H1 (cell line): Measurements from ENCODE around the gene ARRDC2. TPM values are rescaled to one million over a fixed set of nuclear protein-coding genes. Genes with fewer than 3 reads are reported as not detected.

Experiments used
- CTCF ChIA-PET: fragments of 300-600 bp; sonication (Branson Sonifier 250); formaldehyde crosslinking; loops from one replicate; lab custom pipeline; 2021; ENCODE audit not compliant: partially characterized antibody; lab: Charles Lee
- POLR2A ChIA-PET: fragments of 300-600 bp; sonication (Branson Sonifier 250); formaldehyde crosslinking; loops from one replicate; lab custom pipeline; 2021; ENCODE audit warnings: inconsistent platforms; ENCODE audit not compliant: partially characterized antibody; lab: Charles Lee
- DNase-seq, 2 experiments: peaks; one replicate each; pipeline versions ENCODE4 v3.0.0 to v3.0.0-alpha.2; 2010 to 2022; ENCODE audit warnings: low spot score in 2 of 2, low read depth in 1 of 2, mixed read lengths in 1 of 2
- FAIRE-seq: peaks from 2 replicates; lab custom pipeline; 2011; peaks lifted over from hg19 to GRCh38; lab: Jason Lieb, UNC
- H2AFZ ChIP-seq: 2 replicates; pipeline ENCODE4 v1.8.1; 2012; ENCODE audit warnings: low read length, inconsistent platforms
- H2AK5ac ChIP-seq: 2 replicates; pipeline ENCODE4 v1.6.1; 2013; ENCODE audit warnings: low read depth, low read length
- H2BK120ac ChIP-seq: replicated peaks from 2 replicates; pipeline ENCODE3; 2013; ENCODE audit warnings: low read depth, low read length, inconsistent platforms
- H2BK12ac ChIP-seq: 2 replicates; pipeline ENCODE4 v1.6.1; 2013; ENCODE audit warnings: low read depth, low read length
- H2BK15ac ChIP-seq: 2 replicates; pipeline ENCODE4 v1.6.1; 2013; ENCODE audit warnings: low read length
- H2BK20ac ChIP-seq: 2 replicates; pipeline ENCODE4 v1.6.1; 2013; ENCODE audit warnings: low read length
- H2BK5ac ChIP-seq: 2 replicates; pipeline ENCODE4 v1.6.1; 2013; ENCODE audit warnings: low read depth, low read length
- H3K14ac ChIP-seq: 2 replicates; pipeline ENCODE4 v1.6.1; 2013; ENCODE audit warnings: inconsistent platforms; ENCODE audit not compliant: insufficient read length
- H3K18ac ChIP-seq: 2 replicates; pipeline ENCODE4 v1.6.1; 2013; ENCODE audit warnings: low read length; ENCODE audit errors: extremely low read depth
- H3K23ac ChIP-seq: 2 replicates; pipeline ENCODE4 v1.6.1; 2013; ENCODE audit warnings: inconsistent platforms; ENCODE audit not compliant: insufficient read length
- H3K23me2 ChIP-seq: 2 replicates; pipeline ENCODE4 v1.6.1; 2013; ENCODE audit warnings: low read depth, low read length
- H3K27ac ChIP-seq: 2 replicates; pipeline ENCODE4 v1.6.1; 2011; ENCODE audit warnings: low read depth, low read length, inconsistent platforms
- H3K27me3 ChIP-seq, 4 experiments: replicated peaks in 1 of 4; 1 replicate in 1 of 4; 2 replicates in 3 of 4; pipeline versions ENCODE4 v1.6.1 to v1.8.1; 2011 to 2013; ENCODE audit warnings: low read length in 3 of 4, mild to moderate bottlenecking in 3 of 4, inconsistent platforms in 2 of 4, mixed read lengths in 2 of 4, moderate library complexity in 1 of 4; ENCODE audit not compliant: control insufficient read depth in 3 of 4, insufficient read depth in 3 of 4; ENCODE audit errors: extremely low read depth in 1 of 4
- H3K36me3 ChIP-seq, 4 experiments: 2 replicates each; pipeline versions ENCODE4 v1.6.1 to v1.8.1; 2011 to 2013; ENCODE audit warnings: mild to moderate bottlenecking in 4 of 4, low read length in 3 of 4, moderate library complexity in 2 of 4, control low read depth in 1 of 4, inconsistent platforms in 1 of 4; ENCODE audit not compliant: insufficient read depth in 4 of 4, control insufficient read depth in 2 of 4
- H3K4ac ChIP-seq: replicated peaks from 2 replicates; pipeline ENCODE3; 2013; ENCODE audit warnings: low read length, low read depth, mixed read lengths, inconsistent platforms; ENCODE audit not compliant: insufficient read length
- H3K4me1 ChIP-seq, 4 experiments: replicated peaks in 1 of 4; 1 replicate in 1 of 4; 2 replicates in 3 of 4; pipeline versions ENCODE4 v1.6.1 to v1.8.1; 2011 to 2013; ENCODE audit warnings: low read length in 3 of 4, inconsistent platforms in 2 of 4, mixed read lengths in 1 of 4; ENCODE audit not compliant: insufficient read depth in 4 of 4, control insufficient read depth in 3 of 4
- H3K4me2 ChIP-seq, 2 experiments: 2 replicates each; pipeline versions ENCODE4 v1.6.1 to v1.8.1; 2011 to 2013; ENCODE audit warnings: low read depth in 2 of 2, low read length in 2 of 2, control low read depth in 1 of 2, inconsistent platforms in 1 of 2, mild to moderate bottlenecking in 1 of 2; ENCODE audit not compliant: insufficient read depth in 1 of 2
- H3K4me3 ChIP-seq, 4 experiments: fragments of 200-600, 300-600 bp in 1 of 4; sonication (generic), shearing (Covaris generic), sonication (Bioruptor Twin) in 1 of 4; 2 replicates each; pipeline versions ENCODE4 v1.5.1 to v1.8.1; 2011 to 2016; ENCODE audit warnings: low read length in 4 of 4, low read depth in 3 of 4, control low read depth in 2 of 4, inconsistent platforms in 2 of 4, mild to moderate bottlenecking in 2 of 4, mixed read lengths in 1 of 4, moderate library complexity in 1 of 4; ENCODE audit not compliant: insufficient read depth in 2 of 4; ENCODE audit errors: extremely low read depth in 1 of 4
- H3K56ac ChIP-seq: replicated peaks from 2 replicates; pipeline ENCODE3; 2013; ENCODE audit warnings: low read depth, mild to moderate bottlenecking, mixed read lengths, low read length, inconsistent platforms; ENCODE audit not compliant: insufficient read length
- H3K79me1 ChIP-seq: 2 replicates; pipeline ENCODE4 v1.6.1; 2013; ENCODE audit warnings: low read depth, low read length, control low read depth
- H3K79me2 ChIP-seq, 2 experiments: 2 replicates each; pipeline versions ENCODE4 v1.6.1 to v1.8.1; 2012 to 2013; ENCODE audit warnings: low read length in 2 of 2, mild to moderate bottlenecking in 2 of 2, inconsistent platforms in 1 of 2; ENCODE audit not compliant: insufficient read depth in 2 of 2, control insufficient read depth in 1 of 2
- H3K9ac ChIP-seq, 4 experiments: replicated peaks in 1 of 4; 1 replicate in 1 of 4; 2 replicates in 3 of 4; pipeline versions ENCODE4 v1.6.1 to v1.8.1; 2011 to 2013; ENCODE audit warnings: low read depth in 3 of 4, low read length in 3 of 4, control low read depth in 2 of 4, mild to moderate bottlenecking in 2 of 4, moderate library complexity in 2 of 4, inconsistent platforms in 1 of 4; ENCODE audit errors: extremely low read depth in 1 of 4
- H3K9me3 ChIP-seq, 2 experiments: 2 replicates each; pipeline versions ENCODE4 v1.6.1 to v1.8.1; 2012 to 2013; ENCODE audit warnings: mild to moderate bottlenecking in 2 of 2, moderate library complexity in 2 of 2, control low read depth in 1 of 2, inconsistent platforms in 1 of 2, low read depth in 1 of 2, low read length in 1 of 2, mixed read lengths in 1 of 2; ENCODE audit not compliant: insufficient read depth in 2 of 2
- H4K20me1 ChIP-seq, 2 experiments: replicated peaks in 1 of 2; 2 replicates each; pipeline versions ENCODE3 to v1.8.1; 2011 to 2013; ENCODE audit warnings: inconsistent platforms in 2 of 2, low read length in 2 of 2, mild to moderate bottlenecking in 1 of 2; ENCODE audit not compliant: insufficient read depth in 2 of 2, control insufficient read depth in 1 of 2
- H4K5ac ChIP-seq: 2 replicates; pipeline ENCODE4 v1.6.1; 2013; ENCODE audit warnings: low read length, low read depth, mixed read lengths, inconsistent platforms; ENCODE audit not compliant: insufficient read length
- H4K8ac ChIP-seq: 2 replicates; pipeline ENCODE4 v1.8.0; 2013; ENCODE audit warnings: mild to moderate bottlenecking, moderate library complexity, low read length, inconsistent platforms; ENCODE audit not compliant: insufficient read depth; ENCODE audit errors: extremely low read depth
- H4K91ac ChIP-seq: replicated peaks from 2 replicates; pipeline ENCODE3; 2013; ENCODE audit warnings: low read length, mixed read lengths, inconsistent platforms; ENCODE audit not compliant: insufficient read length
- EGR1 ChIP-seq: IDR thresholded peaks from 2 replicates; pipeline ENCODE4 v1.6.1; 2011; ENCODE audit warnings: low read depth, low read length, borderline replicate concordance
- HDAC6 ChIP-seq: IDR thresholded peaks from one replicate; pipeline ENCODE4 v1.7.1; 2012; ENCODE audit warnings: low read depth, mild to moderate bottlenecking, inconsistent platforms, low read length, moderate library complexity
- KDM1A ChIP-seq: fragments of 200-600, 300-600 bp; sonication (generic); IDR thresholded peaks from 2 replicates; pipeline ENCODE4 v1.7.1; 2016; ENCODE audit warnings: mild to moderate bottlenecking, low read length, borderline replicate concordance
- KDM4A ChIP-seq: IDR thresholded peaks from one replicate; pipeline ENCODE4 v1.7.1; 2012; ENCODE audit warnings: low read depth, mild to moderate bottlenecking, moderate library complexity, low read length, inconsistent platforms; ENCODE audit not compliant: severe bottlenecking
- KDM5A ChIP-seq: fragments of 200-600 bp; IDR thresholded peaks from 2 replicates; pipeline ENCODE4 v1.7.1; 2012; ENCODE audit warnings: mild to moderate bottlenecking, low read length, inconsistent platforms, mixed read lengths
- POLR2A ChIP-seq, 2 experiments: IDR thresholded peaks; 1 replicate in 1 of 2; 2 replicates in 1 of 2; pipeline ENCODE4 v1.6.1; 2011; ENCODE audit warnings: low read depth in 2 of 2, low read length in 2 of 2, mild to moderate bottlenecking in 2 of 2; ENCODE audit errors: control extremely low read depth in 1 of 2
- POLR2AphosphoS5 ChIP-seq: IDR thresholded peaks from 2 replicates; pipeline ENCODE4 v1.6.1; 2011; ENCODE audit warnings: low read depth, low read length
- RAD21 ChIP-seq, 2 experiments: IDR thresholded peaks in 1 of 2; conservative IDR thresholded peaks in 1 of 2; 2 replicates each; pipeline ENCODE4 v1.6.1; 2011; ENCODE audit warnings: low read depth in 2 of 2, low read length in 2 of 2, improper control_type of control experiment in 1 of 2, inconsistent platforms in 1 of 2, mild to moderate bottlenecking in 1 of 2, moderate library complexity in 1 of 2
- RFX5 ChIP-seq: IDR thresholded peaks from 2 replicates; pipeline ENCODE4 v1.6.1; 2011; ENCODE audit warnings: low read depth, low read length, improper control_type of control experiment, borderline replicate concordance
- SIRT6 ChIP-seq: IDR thresholded peaks from one replicate; pipeline ENCODE4 v1.7.1; 2012; ENCODE audit warnings: low read length, inconsistent platforms
- SUZ12 ChIP-seq: fragments of 200-600 bp; sonication (generic); IDR thresholded peaks from 2 replicates; pipeline ENCODE4 v1.6.1; 2012; ENCODE audit warnings: mild to moderate bottlenecking, inconsistent platforms, low read length, moderate library complexity, mixed read lengths
- TBP ChIP-seq: IDR thresholded peaks from 2 replicates; pipeline ENCODE4 v1.6.1; 2011; ENCODE audit warnings: low read depth, low read length, improper control_type of control experiment
- TEAD4 ChIP-seq: IDR thresholded peaks from 2 replicates; pipeline ENCODE4 v1.6.1; 2012; ENCODE audit warnings: low read depth, low read length, inconsistent platforms, mixed read lengths
- WGBS, 2 experiments: shearing (Covaris generic) in 1 of 2; methylation state at CpG; one replicate each; pipeline versions ENCODE4 v1.1.6 to v1.1.7; 2013 to 2015; ENCODE audit warnings: low lambda C conversion rate in 2 of 2, mixed read lengths in 2 of 2, inconsistent platforms in 1 of 2, low coverage in 1 of 2, missing lambda C conversion rate in 1 of 2; ENCODE audit not compliant: insufficient replicate concordance in 2 of 2, insufficient coverage in 1 of 2, insufficient read length in 1 of 2; ENCODE audit errors: extremely low coverage in 1 of 2, missing lambda C conversion rate in 1 of 2; 5-methylcytosine and 5-hydroxymethylcytosine counted together
- polyA plus RNA-seq, 7 experiments: library from polyadenylated mRNA; depleted of rRNA in 3 of 7; stranded (reverse) in 5 of 7; unstranded in 2 of 7; fragments of >200 nt in 5 of 7; fragments of 200-250 nt in 2 of 7; gene quantifications; 1 replicate in 5 of 7; 2 replicates in 1 of 7; 4 replicates in 1 of 7; pipeline versions ENCODE4 v1.2.1 to v1.2.3, GENCODE V29; 2011 to 2013; ENCODE audit warnings: missing spikeins in 2 of 7, mixed read lengths in 2 of 7
- total RNA-seq: library from RNA; stranded (reverse); fragmentation: NEBNext Ultra II Directional; extraction: Animal tissue kit (Norgen Biotek cat#: 25700); gene quantifications from 2 replicates; pipeline ENCODE4 v1.2.1, GENCODE V29; 2021

ARRDC2 gene
- total and polyA plus RNA-seq, 2 of the 8 experiments (the other 6 are each of a cell fraction or from before 2014, with no cell fraction given): 5.4 to 6.9 TPM

DNA sequence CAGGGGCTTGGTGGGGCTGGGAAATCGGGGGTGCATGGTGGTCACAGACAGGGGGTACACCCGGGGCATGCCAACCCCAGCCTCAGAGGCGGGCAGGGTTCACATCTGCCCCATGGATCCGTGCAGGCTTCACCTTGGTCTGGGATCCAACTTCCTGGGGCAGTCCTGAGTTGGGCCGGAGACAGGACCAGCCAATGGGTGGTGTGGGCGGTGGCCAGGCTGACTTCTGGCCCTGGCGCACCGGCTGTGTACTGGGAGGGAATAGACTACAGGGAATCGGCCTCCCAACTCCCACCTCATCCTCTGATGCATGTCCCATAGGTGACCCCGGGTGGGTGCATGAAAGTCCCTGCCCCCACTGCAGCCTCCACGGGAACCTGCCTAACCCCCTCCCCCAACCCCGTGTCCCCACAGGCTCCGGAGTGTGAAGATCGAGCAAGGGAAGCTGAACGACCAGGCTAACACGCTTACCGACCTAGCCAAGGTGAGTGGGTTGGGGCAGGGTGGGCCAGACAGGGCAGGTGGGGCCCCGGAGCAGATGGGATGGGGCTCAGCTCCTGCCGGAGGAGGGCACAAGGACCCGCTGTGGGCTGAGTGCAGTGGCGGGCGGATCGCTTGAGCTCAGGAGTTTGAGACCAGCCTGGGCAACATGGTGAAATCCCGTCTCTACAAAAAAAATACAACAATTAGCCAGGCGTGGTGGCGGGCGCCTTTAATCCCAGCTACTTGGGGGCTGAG is 14.7 kb upstream of the ARRDC2 start:
- H3K27me3 ChIP-seq: no peaks in the 10 kb centered on the region
- no peak overlapping the region for H2BK12ac ChIP-seq
- no peak overlapping the region for H4K8ac ChIP-seq
- H3K9me3 ChIP-seq: no peaks in the 10 kb centered on the region
- DNase-seq (no peak), FAIRE-seq (no peak)
- H3K4me2 ChIP-seq: no peak overlapping the region
- H2BK5ac ChIP-seq: no peak overlapping the region; the same call in 1 of the 2 replicates
- peaks cover 0 to 3% (median 0%) of the 10 kb centered on the region in 4 experiments; a peak in 2 of 7 replicates for H3K4me1 ChIP-seq
- H3K56ac ChIP-seq: no peak overlapping the region
- peaks cover 0 to 5% (median 0%) of the 10 kb centered on the region in 4 experiments; a peak in 1 of 8 replicates for H3K36me3 ChIP-seq
- POLR2A ChIA-PET: interaction anchor here (0.6 to 3.1 kb wide), 8 partner anchors 17 to 133 kb away, joined by 3 to 17 read pairs (median 4); partner anchors contain the start of gene RPL18A
- H3K14ac ChIP-seq: no peak overlapping the region
- CTCF ChIA-PET: interaction anchor here (0.8 to 12.4 kb wide), 6 partner anchors 15 to 417 kb away, joined by 3 to 271 read pairs (median 16); partner anchors contain the start of genes CCDC124 and SLC5A5
- H2AFZ ChIP-seq: no peak overlapping the region
- H4K91ac ChIP-seq: no peak overlapping the region
- H3K23ac ChIP-seq: no peak overlapping the region
- peaks cover 0 to 3% of the 10 kb centered on the region in 2 experiments for H4K20me1 ChIP-seq
- no peaks in the 10 kb centered on the region for H3K23me2 ChIP-seq
- no peak overlapping the region for H2BK15ac ChIP-seq
- no peak overlapping the region for H3K27ac ChIP-seq
- H3K79me1 ChIP-seq: no peaks in the 10 kb centered on the region
- 87% methylated on average over 16 of the region's 27 CpGs; no CpG with 5 or more reads in 1 of the 2 experiments for WGBS, 2 experiments
- H2BK20ac ChIP-seq: no peak overlapping the region
- no peak overlapping the region for H3K9ac ChIP-seq
- H3K18ac ChIP-seq: no peak overlapping the region
- H3K4me3 ChIP-seq: no peak overlapping the region
- H2AK5ac ChIP-seq: no peak overlapping the region
- H3K79me2 ChIP-seq: no peaks in the 10 kb centered on the region
- no peak overlapping the region for H4K5ac ChIP-seq
- no peak overlapping the region for H3K4ac ChIP-seq
- H2BK120ac ChIP-seq: no peak overlapping the region
- TF ChIP-seq KDM1A (no peak), RAD21 (IDR thresholded peaks at IDR 0.05 in 1 of 2, conservative IDR thresholded peaks at IDR 0.05 in 1 of 2; ENCODE audit: low read depth in 2 of 2, low read length in 2 of 2) (no peak), SIRT6 (no peak), KDM5A (no peak), SUZ12 (no peak), TBP (no peak), EGR1 (no peak), POLR2AphosphoS5 (no peak), KDM4A (no peak), TEAD4 (no peak), HDAC6 (no peak), RFX5 (no peak), POLR2A (IDR thresholded peaks at IDR 0.05; ENCODE audit: control extremely low read depth in 1 of 2, low read depth in 2 of 2, low read length in 2 of 2) (no peak)
